HG03060 (cell line): ENCODE data around the gene ZNF195.
"Not testable (repeated sequence)": the region's sequence is repeated elsewhere in the genome, so short reads cannot be mapped to it uniquely, and the experiment has no call there.

ENCODE experiments used
- ATAC-seq: cut with Tn5 transposase; IDR thresholded peaks from one replicate; pipeline ENCODE4 v1.9.1; 2021; ENCODE audit warnings: low read depth, moderate number of reproducible peaks; ENCODE audit not compliant: unreplicated experiment

The ZNF195 gene

DNA sequence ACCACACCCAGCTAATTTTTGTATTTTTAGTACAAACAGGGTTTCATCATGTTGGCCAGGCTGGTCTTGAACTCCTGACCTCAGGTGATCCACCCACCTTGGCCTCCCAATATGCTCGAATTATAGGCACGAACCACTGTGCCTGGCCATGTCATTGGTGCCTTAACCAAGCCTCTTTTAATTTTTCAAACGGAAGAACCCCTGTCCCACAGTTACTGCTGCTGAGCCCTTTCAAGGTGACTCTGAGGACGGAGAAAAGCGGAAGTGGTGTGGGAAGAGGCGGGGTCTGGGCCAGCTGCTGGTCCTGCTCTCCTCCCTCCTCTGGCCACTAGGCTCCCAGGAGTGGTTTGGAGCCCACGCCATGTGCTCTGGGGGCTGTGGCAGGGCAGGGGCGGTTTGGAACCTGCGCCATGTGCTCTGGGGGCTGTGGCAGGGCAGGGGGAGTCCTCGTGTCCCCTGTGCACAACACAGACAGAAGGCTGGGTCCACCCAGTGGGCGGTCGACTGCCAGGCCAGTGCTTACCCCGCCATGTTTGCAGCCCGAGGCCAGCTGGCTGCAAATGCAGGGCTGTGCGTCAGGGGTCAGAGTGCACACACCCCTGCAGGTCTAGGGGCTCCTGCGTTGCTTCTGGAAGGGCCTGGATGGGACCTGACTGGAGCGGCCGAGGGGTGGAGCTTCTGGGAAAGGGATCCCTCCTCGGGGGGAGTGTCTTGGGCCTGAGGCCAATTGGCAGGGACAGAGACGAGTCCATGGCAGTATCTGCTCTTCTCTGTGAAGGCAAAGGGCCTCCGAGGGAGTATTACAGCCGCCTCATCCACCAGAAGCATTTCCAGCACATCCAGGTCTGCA, 25.4 kb upstream of the ZNF195 start:
- ATAC-seq = not testable (repeated sequence)

DNA sequence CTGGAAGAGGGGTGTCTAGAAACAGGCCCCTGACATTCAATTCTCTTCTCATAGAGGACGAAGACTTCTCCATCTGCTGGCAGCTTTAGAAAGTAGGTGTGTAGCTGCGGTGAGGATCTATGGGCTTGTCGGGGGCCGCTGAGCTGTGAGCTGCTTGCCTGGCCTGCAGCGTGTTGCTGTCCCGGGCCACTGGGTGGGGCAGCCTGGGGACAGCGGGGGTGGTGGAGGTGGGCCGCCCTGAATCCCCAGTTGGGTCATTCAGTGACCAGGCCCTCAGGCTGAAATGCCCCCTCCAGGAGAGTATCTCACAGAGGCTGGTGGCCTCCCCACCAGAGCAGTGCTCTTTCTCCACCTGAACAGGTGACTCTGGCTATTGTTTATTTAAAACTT, 23.9 kb upstream of the ZNF195 start:
- ATAC-seq = not testable (repeated sequence)

DNA sequence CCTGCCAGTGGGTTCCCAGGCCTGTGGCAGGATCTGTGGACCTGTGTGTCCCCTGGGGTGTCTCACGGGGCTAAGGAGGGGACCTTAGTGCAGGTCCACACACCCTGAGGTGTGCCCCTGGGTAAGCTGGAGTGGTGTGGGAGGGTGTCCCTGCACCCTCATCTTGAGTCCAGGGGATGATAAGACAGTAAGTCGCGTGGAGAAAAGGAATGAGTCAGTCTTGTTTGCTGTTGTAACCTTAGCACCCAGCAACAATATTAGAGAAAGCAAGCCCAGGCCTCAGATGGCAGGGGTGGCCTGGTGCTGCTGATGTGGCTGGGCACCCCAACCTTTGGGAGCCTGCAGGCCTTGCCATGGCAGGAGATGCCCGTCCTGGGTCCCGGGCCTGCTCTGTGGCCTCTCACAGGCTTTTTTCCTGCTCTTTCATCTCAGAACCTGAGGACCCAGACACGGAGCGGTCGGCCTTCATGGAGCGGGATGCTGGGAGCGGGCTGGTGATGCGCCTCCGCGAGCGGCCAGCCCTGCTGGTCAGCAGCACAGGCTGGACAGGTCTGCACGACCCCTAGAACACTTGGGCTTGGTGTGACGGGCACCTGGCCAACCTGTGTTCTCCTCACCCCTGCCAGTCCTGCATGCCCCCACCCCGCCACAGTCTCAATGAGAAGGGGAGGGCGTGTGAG, 23.4 kb upstream of the ZNF195 start:
- not testable (repeated sequence) for ATAC-seq

DNA sequence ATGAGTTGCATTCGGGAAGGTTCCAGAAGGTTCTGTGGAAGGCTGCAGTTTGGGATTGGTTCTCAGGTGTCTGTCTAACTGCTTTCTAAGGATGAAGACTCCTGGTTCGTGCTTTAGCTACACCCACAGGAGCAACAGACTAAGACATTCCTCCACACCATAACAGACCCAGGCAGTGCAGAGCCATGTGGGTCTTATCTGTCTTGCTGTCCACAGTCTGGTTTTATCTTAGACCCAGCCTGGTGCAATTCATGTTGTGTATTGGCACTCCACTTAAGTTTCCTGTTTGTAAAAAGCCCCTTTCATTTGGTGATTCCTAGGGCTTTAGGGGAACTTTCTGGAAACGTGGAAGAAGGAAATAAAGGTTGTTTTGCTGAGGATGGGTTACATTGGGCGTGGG, 22.1 kb upstream of the ZNF195 start:
- not testable (repeated sequence) for ATAC-seq

DNA sequence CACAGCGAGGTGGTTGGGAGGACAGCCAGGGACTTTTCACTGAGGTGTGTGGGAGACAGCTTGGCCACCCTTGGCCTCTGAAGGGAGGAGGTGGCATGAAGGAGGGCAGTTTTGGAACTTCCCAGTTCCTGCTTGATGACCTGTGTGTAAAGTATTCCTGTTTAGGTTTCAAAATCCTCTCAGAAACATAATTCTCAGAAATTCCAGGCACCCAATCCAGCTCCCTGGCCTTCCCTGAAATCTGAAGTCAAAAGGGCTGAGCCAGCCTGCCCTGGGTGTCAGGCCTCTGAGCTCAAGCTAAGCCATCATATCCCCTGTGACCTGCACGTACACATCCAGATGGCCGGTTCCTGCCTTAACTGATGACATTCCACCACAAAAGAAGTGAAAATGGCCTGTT, 19.6 kb upstream of the ZNF195 start:
- not testable (repeated sequence) for ATAC-seq

DNA sequence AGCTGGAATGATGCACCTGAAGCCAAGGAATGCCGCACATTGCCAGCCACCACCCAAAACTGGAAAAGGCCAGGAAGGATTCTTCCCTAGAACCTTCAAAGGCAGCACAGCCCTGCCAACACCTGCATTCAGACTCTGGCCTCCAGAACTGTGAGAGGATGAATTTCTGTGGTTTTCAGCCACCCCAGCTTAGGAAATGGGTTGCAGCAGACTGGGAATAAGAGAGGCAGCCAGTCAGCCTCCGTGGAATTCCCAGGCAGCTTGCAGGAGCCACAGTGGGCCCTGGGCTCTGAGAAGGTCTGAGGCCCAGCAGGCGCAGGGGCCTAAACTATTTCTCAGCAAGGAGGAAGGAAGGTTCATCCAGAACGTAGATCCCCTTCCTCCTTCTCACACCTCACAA, 19.2 kb upstream of the ZNF195 start:
- ATAC-seq = not testable (repeated sequence)

DNA sequence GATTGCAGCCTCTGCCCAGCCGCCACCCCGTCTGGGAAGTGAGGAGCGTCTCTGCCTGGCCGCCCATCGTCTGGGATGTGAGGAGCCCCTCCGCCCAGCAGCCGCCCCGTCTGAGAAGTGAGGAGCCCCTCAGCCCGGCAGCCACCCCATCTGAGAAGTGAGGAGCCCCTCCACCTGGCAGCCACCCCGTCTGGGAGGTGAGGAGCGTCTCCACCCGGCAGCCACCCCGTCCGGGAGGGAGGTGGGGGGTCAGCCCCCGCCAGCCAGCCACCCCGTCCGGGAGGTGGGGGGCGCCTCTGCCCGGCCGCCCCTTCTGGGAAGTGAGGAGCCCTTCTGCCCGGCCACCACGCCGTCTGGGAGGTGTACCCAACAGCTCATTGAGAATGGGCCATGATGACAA, 18.3 kb upstream of the ZNF195 start:
- ATAC-seq = not testable (repeated sequence)

DNA sequence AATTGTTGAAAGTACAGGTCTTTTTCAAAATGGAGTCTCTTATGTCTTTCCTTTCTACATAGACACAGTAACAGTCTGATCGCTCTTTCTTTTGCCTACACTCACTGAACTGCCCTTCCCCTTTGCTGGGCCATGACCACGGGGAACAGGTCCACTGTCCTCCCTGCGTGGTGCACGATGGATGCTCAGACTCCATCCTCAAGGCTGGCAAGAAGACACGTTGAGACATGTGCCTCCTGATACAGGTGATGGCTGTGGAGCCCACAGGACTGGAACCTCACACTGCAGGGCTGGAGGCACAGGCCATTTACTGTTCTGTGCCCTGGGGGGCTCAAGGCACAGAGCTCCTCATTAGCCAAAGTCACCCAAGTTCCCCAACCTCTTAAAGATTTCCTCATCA, 16.5 kb upstream of the ZNF195 start:
- ATAC-seq = not testable (repeated sequence)

DNA sequence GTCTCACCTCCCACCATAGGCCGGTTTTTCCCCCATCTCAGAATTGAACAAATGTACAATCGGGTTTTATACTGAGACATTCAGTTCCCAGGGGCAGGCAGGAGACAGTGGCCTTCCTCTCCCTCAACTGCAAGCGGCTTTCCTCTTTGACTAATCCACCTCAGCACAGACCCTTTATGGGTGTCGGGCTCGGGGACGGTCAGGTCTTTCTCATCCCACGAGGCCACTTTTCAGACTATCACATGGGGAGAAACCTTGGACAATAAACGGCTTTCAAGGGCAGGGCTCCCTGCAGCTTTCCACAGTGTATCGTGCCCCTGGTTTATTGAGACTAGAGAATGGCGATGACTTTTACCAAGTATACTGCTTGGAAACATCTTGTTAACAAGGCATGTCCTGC, 16.0 kb upstream of the ZNF195 start:
- ATAC-seq = not testable (repeated sequence)

DNA sequence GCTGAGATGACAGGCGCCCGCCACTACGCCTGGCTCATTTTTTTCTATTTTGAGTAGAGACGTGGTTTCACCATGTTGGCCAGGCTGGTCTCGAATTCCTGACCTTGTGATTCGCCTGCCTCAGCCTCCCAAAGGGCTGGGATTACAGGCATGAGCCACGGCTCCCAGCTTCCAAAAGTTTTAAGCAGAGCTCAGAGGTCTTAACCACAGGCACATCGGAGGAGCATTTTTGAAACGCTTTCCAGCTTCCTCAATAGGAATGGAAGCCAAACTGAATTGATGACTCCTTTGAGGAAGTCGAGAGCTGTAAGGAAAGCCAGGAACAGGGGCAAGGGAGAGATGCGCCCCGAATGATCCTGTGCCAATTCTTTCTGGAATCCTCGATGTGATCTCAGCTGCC, 14.5 kb upstream of the ZNF195 start:
- not testable (repeated sequence) for ATAC-seq

DNA sequence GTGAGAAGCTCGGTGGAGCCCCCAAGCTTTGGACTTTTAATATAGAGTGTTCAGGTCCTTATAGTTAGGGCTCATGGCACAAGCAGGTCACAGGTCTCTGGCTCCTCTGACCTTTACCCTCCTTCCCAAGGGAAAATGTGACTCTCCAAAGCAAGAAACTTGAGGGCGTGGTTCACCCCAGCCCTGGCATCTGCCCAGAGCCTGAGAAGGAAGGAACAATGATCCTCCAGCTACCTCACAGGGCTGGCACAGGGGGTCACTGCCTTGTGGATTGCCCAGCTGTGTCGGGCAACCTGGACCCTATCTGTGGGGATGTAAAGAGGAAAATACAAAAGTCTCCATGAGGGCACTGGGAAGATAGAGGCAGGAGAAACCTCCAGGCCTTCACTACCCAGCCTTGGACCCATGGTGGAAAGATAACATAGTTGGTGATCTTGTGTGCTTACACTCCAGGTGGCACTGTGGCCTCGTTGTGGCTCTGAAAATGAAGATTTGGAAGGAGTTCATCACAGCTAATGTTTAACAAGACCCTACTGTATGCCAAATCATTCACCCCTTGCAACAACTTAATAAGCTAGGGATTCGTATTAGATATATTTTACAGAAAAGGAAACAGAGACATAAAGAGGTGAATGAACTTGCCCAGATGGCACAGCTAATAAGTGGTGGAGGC, 3.8 kb upstream of the ZNF195 start:
- no peak for ATAC-seq

DNA sequence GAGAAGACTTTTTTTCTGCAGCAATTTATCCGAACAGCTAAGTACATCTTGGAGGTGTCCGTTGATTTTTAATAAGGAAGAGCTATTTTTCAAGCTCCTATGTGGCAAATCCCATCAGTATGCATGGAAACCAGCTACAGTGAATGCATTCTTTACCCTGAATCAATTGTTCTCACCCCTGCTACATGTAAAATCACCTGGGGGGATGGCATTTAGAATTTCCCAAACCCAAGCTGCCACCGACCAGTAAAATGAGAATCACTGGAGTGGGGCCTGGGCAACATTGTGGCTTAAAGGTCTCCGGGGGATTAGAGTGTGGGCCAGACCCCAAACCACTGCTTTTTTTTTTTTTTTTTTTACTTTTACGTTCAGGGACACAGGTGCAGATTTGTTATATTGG, 2.8 kb upstream of the ZNF195 start:
- ATAC-seq = no peak

DNA sequence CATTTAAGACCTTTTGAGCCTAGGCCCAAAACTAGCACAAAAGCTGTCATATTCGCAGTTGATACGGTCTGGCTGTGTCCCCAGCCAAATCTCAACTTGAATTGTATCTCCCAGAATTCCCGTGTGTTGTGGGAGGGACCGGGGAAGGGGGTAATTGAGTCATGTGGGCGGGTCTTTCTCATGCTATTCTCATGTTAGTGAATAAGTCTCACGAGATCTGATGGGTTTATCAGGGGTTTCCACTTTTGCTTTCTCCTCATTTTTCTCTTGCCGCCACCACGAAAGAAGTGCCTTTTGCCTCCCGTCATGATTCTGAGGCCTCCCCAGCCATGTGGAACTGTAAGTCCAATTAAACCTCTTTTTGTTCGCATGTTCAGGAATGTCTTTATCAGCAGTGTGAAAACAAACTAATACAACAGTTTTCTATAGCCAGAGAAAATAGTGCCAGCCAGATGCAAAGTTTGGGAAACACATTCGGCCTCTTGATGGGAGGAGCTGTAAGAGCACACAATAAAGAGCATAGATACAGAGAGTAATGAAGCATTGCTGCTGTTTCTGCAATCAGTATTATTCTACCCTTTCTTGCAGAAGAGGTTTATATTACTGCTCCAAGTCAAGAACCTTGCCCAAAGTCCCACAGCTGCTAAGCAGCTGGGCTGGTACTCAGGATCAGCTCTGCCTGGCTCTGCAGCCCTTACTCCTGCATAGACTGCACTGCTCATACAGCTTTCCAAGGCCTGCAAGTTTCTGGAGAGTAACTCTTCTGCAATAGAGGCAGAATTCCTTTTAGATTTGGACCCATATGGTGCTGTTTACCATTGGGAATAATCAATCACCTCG, 2.0 kb upstream of the ZNF195 start:
- ATAC-seq = no peak

DNA sequence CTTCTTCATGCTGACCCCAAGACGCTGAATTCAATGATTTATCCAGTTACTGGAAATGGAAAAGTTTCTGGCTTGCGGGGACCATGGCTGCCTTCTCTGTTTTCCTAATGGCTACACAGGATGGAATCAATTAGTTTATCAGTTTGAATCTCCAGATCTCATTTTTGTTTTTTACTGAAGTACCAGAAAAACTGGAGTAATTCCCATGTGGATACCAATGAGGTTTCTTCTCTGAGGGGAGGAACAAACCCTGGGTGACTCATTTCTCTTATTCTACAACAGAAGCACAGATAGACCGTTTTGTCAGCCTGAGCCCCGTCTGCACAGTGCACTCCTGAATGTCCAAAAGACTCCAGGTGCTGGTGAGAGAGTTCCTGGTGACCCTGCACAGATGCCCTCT, 3.4 kb downstream of the ZNF195 start:
- no peak for ATAC-seq

DNA sequence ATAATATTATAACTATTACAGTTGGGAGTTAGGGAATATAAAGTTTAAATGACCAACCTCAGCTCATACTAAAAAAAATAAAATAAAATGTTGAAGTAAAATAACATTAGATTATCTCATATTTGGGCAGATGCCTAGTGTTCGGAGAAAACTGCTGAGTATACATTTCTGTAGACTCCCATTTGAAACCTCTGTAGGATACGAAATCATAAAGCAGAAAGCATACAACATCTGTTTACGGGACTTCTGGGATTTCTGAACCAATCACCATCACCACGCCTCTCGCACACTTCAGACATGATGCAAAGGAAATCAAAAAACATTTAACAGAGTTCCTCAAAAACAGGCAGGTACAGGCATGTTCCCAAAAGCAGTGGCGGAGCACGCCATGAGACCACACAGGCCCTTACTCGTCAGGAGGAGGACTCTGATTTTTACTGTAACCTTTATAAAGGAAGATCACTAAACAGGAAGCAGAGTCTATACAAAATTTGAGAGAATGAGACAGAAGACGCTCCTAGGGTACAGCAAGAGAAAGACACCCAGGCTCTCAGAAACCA, 8.6 kb downstream of the ZNF195 start:
- ATAC-seq = no peak

DNA sequence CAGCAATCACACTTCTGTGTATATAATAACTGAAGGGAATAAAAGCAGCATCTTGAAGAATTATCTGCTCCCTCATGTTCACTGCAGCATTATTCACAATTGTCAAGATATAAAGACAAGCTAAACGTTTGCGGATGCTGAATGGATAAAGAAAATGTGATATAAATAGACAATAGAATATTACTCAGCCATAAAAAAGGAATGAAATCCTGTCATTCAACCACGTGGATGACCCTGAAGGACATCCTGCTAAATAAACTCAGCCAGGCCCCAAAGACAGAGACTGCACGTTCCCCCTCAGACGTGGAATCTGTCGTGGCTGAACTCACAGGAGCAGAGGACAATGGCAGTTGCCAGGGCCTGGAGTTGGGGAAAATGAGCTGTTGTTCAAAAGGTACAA, 9.6 kb downstream of the ZNF195 start:
- no peak for ATAC-seq

DNA sequence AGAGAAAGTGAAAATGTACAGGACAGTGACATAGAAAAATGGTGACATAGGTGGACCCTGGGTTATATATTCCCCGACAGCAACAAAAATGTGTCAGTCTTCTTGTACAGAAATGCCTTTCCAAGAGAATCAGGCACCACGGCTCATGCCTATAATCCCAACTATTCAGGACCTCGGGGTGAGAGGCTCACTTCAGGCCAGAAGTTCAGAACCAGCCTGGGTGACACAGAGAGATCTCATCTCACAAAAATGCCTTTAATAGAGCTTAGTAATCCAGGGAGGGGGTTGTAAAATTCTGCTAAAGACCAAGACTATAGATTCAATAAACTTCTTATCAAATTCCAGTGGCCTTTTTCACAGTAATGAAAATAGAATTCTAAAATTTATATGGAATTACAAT, 10.7 kb downstream of the ZNF195 start:
- no peak for ATAC-seq

DNA sequence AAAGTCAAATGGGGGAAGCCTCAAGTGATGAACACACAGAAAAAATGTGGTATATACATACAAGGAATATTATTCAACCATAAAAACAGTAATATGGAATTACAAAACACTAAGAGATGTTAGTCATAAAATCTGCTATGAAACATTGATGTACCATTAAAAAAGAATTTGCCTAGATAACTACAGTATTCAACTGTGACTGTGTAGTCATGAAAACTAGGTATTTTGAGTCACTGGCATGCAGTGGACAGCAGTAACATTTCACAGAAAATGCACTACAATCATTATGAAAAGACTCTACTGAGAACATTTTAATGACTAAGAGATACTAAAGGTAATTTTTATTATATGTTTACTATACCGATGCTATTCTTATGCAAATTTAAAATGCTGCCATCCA, 11.7 kb downstream of the ZNF195 start:
- no peak for ATAC-seq

DNA sequence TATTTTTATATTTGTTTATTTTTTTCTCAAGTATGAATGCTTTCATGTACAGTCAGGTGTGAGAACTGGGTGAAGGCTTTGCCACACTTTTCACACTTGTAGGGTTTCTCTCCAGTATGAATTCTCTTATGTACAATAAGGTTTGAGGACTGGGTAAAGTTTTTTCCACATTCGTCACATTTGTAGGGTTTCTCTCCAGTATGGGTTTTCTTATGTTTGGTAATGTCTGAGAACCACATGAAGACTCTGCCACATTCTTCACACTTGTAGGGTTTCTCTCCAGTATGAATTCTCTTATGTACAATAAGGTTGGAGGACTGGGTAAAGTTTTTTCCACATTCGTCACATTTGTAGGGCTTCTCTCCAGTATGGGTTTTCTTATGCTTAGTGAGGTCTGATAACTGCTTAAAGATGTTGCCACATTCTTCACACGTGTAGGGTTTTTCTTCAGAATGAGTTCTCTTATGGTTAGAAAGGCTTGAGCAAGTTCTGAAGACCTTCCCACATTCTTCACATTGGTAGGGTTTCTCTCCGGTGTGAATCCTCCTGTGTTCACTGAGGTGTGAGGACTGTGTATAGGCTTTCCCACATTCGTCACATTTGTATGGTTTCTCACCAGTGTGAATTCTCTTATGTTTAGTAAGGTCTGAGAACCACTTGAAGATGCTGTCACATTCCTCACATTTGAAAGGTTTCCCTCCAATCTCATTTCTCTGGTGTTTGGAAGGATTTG, 19.7 kb downstream of the ZNF195 start:
- ATAC-seq = no peak
